ENCODE data around the gene FADS2.

- TF ChIP-seq, protein P1, sequence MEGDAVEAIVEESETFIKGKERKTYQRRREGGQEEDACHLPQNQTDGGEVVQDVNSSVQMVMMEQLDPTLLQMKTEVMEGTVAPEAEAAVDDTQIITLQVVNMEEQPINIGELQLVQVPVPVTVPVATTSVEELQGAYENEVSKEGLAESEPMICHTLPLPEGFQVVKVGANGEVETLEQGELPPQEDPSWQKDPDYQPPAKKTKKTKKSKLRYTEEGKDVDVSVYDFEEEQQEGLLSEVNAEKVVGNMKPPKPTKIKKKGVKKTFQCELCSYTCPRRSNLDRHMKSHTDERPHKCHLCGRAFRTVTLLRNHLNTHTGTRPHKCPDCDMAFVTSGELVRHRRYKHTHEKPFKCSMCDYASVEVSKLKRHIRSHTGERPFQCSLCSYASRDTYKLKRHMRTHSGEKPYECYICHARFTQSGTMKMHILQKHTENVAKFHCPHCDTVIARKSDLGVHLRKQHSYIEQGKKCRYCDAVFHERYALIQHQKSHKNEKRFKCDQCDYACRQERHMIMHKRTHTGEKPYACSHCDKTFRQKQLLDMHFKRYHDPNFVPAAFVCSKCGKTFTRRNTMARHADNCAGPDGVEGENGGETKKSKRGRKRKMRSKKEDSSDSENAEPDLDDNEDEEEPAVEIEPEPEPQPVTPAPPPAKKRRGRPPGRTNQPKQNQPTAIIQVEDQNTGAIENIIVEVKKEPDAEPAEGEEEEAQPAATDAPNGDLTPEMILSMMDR (optimal IDR thresholded peaks at IDR 0.05 in 1 of 3, IDR thresholded peaks at IDR 0.05 in 1 of 3, conservative IDR thresholded peaks at IDR 0.05 in 1 of 3; ENCODE audit: extremely low read depth in 1 of 3, insufficient read depth in 2 of 3, low read length in 3 of 3) = no peak
- TF ChIP-seq EZH2 (IDR thresholded peaks at IDR 0.05; ENCODE audit: low read length) = no peak
Observed at GRCh38 chr11:61886643-61887042, 58.5 kb downstream of the FADS2 start.
